HL-60 (cell line): ENCODE measurements around the gene IL37.

Experiments used
- GABPA ChIP-seq: IDR thresholded peaks from 2 replicates; pipeline ENCODE4 v1.6.1; 2012; ENCODE audit warnings: low read depth
- TF ChIP-seq, protein P1 (sequence below): IDR thresholded peaks from one replicate; pipeline ENCODE4 v1.5.1; 2011; ENCODE audit warnings: low read length, control low read depth, inconsistent platforms; ENCODE audit not compliant: insufficient read depth

DNA sequence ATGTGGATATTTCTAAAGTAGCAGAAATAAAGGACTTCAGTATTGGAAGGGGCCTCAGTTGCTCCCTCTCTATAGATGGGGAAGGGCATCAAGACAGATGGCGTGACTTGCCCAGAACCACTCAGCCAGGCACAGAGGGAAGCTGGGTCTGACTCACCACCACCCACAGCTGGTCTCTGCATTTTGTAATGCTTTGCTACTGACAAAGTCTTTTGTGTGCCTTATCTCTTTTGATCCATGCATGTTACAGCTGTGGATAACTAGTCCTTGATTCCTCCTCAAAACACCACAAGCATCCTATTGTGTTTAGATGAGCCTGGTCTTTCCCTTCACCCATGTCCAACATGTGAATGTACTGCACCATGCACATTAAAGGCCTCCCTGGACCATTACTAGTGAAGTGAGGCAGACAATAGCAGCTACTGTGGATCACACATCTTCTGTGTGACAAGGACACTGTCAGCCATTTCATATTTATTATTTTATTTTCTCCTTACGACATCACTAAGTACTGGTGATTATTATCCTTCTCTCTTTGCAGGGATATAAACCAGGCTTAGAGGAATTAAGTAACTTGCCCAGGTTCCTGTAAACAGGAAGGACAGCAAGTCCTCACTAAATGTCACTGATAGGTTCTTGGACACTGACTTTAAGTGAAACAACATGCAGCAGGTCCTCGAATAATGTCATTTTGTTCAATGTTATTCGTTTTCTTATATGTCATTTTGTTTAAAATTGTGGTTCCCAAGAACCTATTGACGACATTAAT lies 29.6 kb upstream of the IL37 start:
- TF ChIP-seq, protein P1, sequence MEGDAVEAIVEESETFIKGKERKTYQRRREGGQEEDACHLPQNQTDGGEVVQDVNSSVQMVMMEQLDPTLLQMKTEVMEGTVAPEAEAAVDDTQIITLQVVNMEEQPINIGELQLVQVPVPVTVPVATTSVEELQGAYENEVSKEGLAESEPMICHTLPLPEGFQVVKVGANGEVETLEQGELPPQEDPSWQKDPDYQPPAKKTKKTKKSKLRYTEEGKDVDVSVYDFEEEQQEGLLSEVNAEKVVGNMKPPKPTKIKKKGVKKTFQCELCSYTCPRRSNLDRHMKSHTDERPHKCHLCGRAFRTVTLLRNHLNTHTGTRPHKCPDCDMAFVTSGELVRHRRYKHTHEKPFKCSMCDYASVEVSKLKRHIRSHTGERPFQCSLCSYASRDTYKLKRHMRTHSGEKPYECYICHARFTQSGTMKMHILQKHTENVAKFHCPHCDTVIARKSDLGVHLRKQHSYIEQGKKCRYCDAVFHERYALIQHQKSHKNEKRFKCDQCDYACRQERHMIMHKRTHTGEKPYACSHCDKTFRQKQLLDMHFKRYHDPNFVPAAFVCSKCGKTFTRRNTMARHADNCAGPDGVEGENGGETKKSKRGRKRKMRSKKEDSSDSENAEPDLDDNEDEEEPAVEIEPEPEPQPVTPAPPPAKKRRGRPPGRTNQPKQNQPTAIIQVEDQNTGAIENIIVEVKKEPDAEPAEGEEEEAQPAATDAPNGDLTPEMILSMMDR, result no peak
- TF ChIP-seq GABPA, result no peak
